ENCODE data around the gene NCR1.

GRCh38 chr19:54881884-54882283, 24.1 kb upstream of the NCR1 start:
- no peak for TF ChIP-seq CTCF (conservative IDR thresholded peaks at IDR 0.05)
- TF ChIP-seq ZFX (IDR thresholded peaks at IDR 0.05), result no peak
